Left lung (tissue), 10 donors: ENCODE data around the gene LTBP2. TPM values are rescaled to one million over a fixed set of nuclear protein-coding genes. Genes with fewer than 3 reads are reported as not detected.

ENCODE experiments used
- ATAC-seq: fragments of 200-7000 bp; cut with Tn5 transposase; one replicate; pipeline ENCODE4 v1.9.1; 2020; ENCODE audit warnings: moderate library complexity
- DNase-seq, 4 donors: peaks; one replicate each; pipeline ENCODE4 v3.0.0-alpha.2; 2013 to 2020
- H3K27ac ChIP-seq, 2 donors: fragments of 200-600 bp; sonication (generic) in 1 of 2; one replicate each; pipeline versions ENCODE4 v1.5.0 to v1.8.0; 2020 to 2021
- H3K27me3 ChIP-seq, 2 donors: fragments of 200-600 bp; sonication (generic) in 1 of 2; one replicate each; pipeline versions ENCODE4 v1.5.0 to v1.8.0; 2020 to 2021
- H3K36me3 ChIP-seq, 2 donors: fragments of 200-600 bp; sonication (generic) in 1 of 2; one replicate each; pipeline versions ENCODE4 v1.5.0 to v1.8.0; 2020 to 2021
- H3K4me1 ChIP-seq, 2 donors: fragments of 200-600 bp; one replicate each; pipeline ENCODE4 v1.8.0; 2021
- H3K4me3 ChIP-seq, 2 donors: fragments of 200-600 bp; sonication (generic) in 1 of 2; one replicate each; pipeline versions ENCODE4 v1.5.0 to v1.8.0; 2020 to 2021; ENCODE audit warnings: mild to moderate bottlenecking in 1 of 2
- H3K9me3 ChIP-seq, 2 donors: fragments of 200-600 bp; sonication (generic) in 1 of 2; one replicate each; pipeline versions ENCODE4 v1.5.0 to v1.8.0; 2020 to 2021
- intact Hi-C, 2 donors: fragments of 100-400 bp; cut with DNase I; formaldehyde crosslinking; loops; one replicate each; pipeline versions ENCODE4 v1.11.2 to v1.14.2; 2022
- polyA plus RNA-seq, 6 donors: library from polyadenylated mRNA; unstranded; fragments of 120-200 nt; gene quantifications; one replicate each; pipeline ENCODE4 v1.2.1, GENCODE V29; 2013; ENCODE audit not compliant: insufficient read length in 6 of 6
- total RNA-seq, 2 donors: library from RNA; stranded (reverse); fragmentation: NEBNext Ultra II Directional; extraction: Animal tissue kit (Norgen Biotek cat#: 25700); gene quantifications; one replicate each; pipeline ENCODE4 v1.2.1, GENCODE V29; 2021
- TF ChIP-seq, protein P1 (sequence below), 2 donors: fragments of 200-600 bp; sonication (generic) in 1 of 2; IDR thresholded peaks; one replicate each; pipeline versions ENCODE4 v1.5.0 to v1.8.0; 2021; ENCODE audit warnings: antibody characterized with exemption in 2 of 2
- donor health status: DM: no; HTN: yes; CAD: no.
- donor health status: DM: no; HTN: no; CAD: no.

LTBP2 gene
- total and polyA plus RNA-seq, 8 donors = 14.0 to 154 (median 19.3) TPM

GRCh38 chr14:74482571-74482970, 129.5 kb downstream of the LTBP2 start:
- Histone ChIP-seq H3K27me3 (no peaks in the 10 kb centered on the region), H3K4me1 (peaks cover 7 to 33% of the 10 kb centered on the region in 2 donors), H3K4me3 (no peak overlapping the region), H3K27ac (no peak overlapping the region), H3K9me3 (no peaks in the 10 kb centered on the region), H3K36me3 (peaks cover 0 to 89% of the 10 kb centered on the region in 2 donors)
- TF ChIP-seq, protein P1, sequence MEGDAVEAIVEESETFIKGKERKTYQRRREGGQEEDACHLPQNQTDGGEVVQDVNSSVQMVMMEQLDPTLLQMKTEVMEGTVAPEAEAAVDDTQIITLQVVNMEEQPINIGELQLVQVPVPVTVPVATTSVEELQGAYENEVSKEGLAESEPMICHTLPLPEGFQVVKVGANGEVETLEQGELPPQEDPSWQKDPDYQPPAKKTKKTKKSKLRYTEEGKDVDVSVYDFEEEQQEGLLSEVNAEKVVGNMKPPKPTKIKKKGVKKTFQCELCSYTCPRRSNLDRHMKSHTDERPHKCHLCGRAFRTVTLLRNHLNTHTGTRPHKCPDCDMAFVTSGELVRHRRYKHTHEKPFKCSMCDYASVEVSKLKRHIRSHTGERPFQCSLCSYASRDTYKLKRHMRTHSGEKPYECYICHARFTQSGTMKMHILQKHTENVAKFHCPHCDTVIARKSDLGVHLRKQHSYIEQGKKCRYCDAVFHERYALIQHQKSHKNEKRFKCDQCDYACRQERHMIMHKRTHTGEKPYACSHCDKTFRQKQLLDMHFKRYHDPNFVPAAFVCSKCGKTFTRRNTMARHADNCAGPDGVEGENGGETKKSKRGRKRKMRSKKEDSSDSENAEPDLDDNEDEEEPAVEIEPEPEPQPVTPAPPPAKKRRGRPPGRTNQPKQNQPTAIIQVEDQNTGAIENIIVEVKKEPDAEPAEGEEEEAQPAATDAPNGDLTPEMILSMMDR (IDR thresholded peaks at IDR 0.05) = no peak
- no peak for DNase-seq
- ATAC-seq = no peak
- intact Hi-C loops = no loop called here

DNA sequence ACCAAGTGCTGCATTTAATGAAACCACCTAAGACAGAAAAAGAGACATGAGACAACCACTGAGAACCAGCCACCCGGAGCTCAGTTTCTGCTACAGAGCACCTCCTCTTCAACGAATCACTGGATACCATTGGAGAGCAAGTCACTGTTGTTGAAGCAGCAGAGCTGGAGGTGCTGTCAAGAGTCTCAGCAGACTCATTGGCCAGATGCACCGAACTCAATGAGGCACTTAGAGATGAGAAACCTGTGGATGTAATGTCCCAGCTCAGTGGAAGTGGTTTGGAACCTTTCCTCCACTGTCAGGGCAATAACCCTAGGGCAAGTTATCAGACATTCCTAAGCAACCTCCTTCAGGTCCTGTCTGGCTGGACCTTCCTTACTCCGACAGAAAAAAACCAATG, 132.0 kb downstream of the LTBP2 start:
- DNase-seq (no peak), ATAC-seq (peak; percentile 38)
- intact Hi-C loops = no loop called here
- Histone ChIP-seq H3K27ac (no peak overlapping the region), H3K4me3 (no peak overlapping the region), H3K4me1 (peaks cover 0 to 7% of the 10 kb centered on the region in 2 donors), H3K9me3 (no peaks in the 10 kb centered on the region), H3K27me3 (no peaks in the 10 kb centered on the region), H3K36me3 (peaks cover 0 to 93% of the 10 kb centered on the region in 2 donors)
- TF ChIP-seq, protein P1 (IDR thresholded peaks at IDR 0.05) = no peak

DNA sequence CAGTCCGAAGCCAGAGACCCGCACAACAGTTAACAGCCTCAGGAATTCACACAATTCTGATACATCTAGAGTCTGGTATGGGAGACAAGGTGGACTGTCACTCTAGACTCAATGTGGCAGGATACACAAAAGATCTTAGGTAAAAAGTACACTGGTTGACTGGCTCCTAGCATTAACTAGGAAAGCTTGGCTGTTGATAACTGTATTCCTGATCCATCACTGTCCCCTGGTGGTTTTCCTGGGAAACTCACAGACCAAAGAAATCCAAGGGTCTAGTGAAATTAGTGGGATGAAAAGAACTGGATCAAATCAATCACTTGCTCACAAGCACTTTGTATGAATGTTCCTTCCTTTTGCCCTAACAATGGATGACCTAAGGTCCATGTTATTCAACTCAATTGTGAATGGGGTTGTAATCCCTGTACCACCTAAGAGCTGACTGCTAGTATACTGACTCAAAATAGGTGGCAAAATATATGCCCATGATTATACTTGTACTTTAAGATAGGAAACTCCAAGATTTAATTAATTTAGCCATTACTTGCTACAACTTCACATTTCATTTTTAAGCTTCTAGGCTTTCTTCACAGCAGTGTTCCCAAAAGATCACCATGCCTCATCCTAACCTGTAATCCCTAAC, 132.9 kb downstream of the LTBP2 start:
- intact Hi-C loops = no loop called here
- no peak for DNase-seq
- no peak overlapping the region for H3K4me3 ChIP-seq

GRCh38 chr14:74476607-74477006, 135.4 kb downstream of the LTBP2 start:
- no peak overlapping the region for H3K4me3 ChIP-seq
- no peak overlapping the region for H3K27ac ChIP-seq
- no peaks in the 10 kb centered on the region for H3K4me1 ChIP-seq
- intact Hi-C loops = no loop called here
- no peaks in the 10 kb centered on the region for H3K9me3 ChIP-seq
- no peaks in the 10 kb centered on the region for H3K27me3 ChIP-seq
- peaks cover 0 to 86% of the 10 kb centered on the region in 2 donors for H3K36me3 ChIP-seq
- TF ChIP-seq, protein P1 (IDR thresholded peaks at IDR 0.05) = no peak
- ATAC-seq (no peak), DNase-seq (no peak)

More for the DNA sequence above, 132.9 kb downstream of the LTBP2 start:
- H3K27ac ChIP-seq = no peak overlapping the region
- H3K36me3 ChIP-seq = peaks cover 0 to 93% of the 10 kb centered on the region in 2 donors
- peak; percentile 41 for ATAC-seq
- peaks cover 0 to 6% of the 10 kb centered on the region in 2 donors for H3K4me1 ChIP-seq
- no peaks in the 10 kb centered on the region for H3K9me3 ChIP-seq
- TF ChIP-seq, protein P1 (IDR thresholded peaks at IDR 0.05) = peak; percentile 26 to 50
- no peaks in the 10 kb centered on the region for H3K27me3 ChIP-seq

DNA sequence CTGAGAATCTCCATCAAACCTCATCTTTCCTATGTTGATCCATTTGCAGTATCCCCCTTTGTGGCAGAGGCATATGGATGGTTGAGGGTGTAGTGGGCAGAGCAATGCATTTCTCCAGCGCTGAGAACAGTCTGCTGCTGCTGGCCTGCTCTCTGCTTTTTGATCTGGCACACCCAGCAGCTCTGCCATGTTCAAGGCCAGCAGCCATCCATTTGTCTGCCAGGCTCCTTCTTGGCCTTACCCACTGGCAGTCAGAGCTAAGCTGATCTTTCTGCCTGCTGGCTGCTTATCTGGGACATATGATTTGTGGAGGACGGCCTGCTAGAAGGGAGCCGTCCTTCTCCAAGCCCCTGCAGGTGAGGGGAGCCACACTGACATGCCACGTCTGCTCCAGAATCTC, 135.9 kb downstream of the LTBP2 start:
- Histone ChIP-seq H3K27me3 (no peaks in the 10 kb centered on the region), H3K36me3 (peaks cover 0 to 85% of the 10 kb centered on the region in 2 donors), H3K4me3 (no peak overlapping the region), H3K4me1 (no peaks in the 10 kb centered on the region), H3K27ac (no peak overlapping the region), H3K9me3 (no peaks in the 10 kb centered on the region)
- TF ChIP-seq, protein P1 (IDR thresholded peaks at IDR 0.05) = no peak
- no peak for ATAC-seq
- no peak for DNase-seq
- intact Hi-C loops = no loop called here
